Urothelium cell line (cell line): ENCODE measurements around the gene IGF2R.
"Not testable (repeated sequence)": the region's sequence is repeated elsewhere in the genome, so short reads cannot be mapped to it uniquely, and the experiment has no call there.

Source experiments
- DNase-seq: peaks from one replicate; pipeline ENCODE4 v3.0.0; 2011; ENCODE audit warnings: low spot score, mixed read lengths
- FAIRE-seq: peaks from 2 replicates; lab custom pipeline; 2011; peaks lifted over from hg19 to GRCh38; lab: Jason Lieb, UNC

The IGF2R gene

GRCh38 chr6:160090442-160091239, 121.8 kb downstream of the IGF2R start:
- not testable (repeated sequence) for DNase-seq, FAIRE-seq

GRCh38 chr6:160092176-160092575, 123.3 kb downstream of the IGF2R start:
- DNase-seq, FAIRE-seq: not testable (repeated sequence)

- FAIRE-seq (no peak), DNase-seq (no peak)
Measured at GRCh38 chr6:160092602-160093001, 123.7 kb downstream of the IGF2R start.

- no peak for DNase-seq
- FAIRE-seq, result no peak
Measured at GRCh38 chr6:160093061-160093460, 124.2 kb downstream of the IGF2R start.

GRCh38 chr6:160093946-160094345, 125.1 kb downstream of the IGF2R start:
- DNase-seq (no peak), FAIRE-seq (no peak)

- FAIRE-seq (no peak), DNase-seq (no peak)
Measured at GRCh38 chr6:160095146-160095845, 126.4 kb downstream of the IGF2R start.

GRCh38 chr6:160101277-160102205, 132.7 kb downstream of the IGF2R start:
- FAIRE-seq, result no peak
- DNase-seq, result no peak

GRCh38 chr6:160102399-160102798, 133.5 kb downstream of the IGF2R start:
- DNase-seq (no peak), FAIRE-seq (no peak)

- DNase-seq (peak; percentile 47), FAIRE-seq (no peak)
Measured at GRCh38 chr6:160102956-160103824, 134.3 kb downstream of the IGF2R start.

GRCh38 chr6:160103825-160104100, 134.9 kb downstream of the IGF2R start:
- DNase-seq, result no peak
- FAIRE-seq, result no peak

- DNase-seq, result no peak
- FAIRE-seq, result no peak
Measured at GRCh38 chr6:160104821-160105517, 136.1 kb downstream of the IGF2R start.

- no peak for FAIRE-seq
- no peak for DNase-seq
Measured at GRCh38 chr6:160106010-160106409, 137.1 kb downstream of the IGF2R start.

- FAIRE-seq (no peak), DNase-seq (no peak)
Measured at GRCh38 chr6:160106701-160107100, 137.8 kb downstream of the IGF2R start.

- FAIRE-seq (no peak), DNase-seq (no peak)
Measured at GRCh38 chr6:160108077-160108476, 139.2 kb downstream of the IGF2R start.

GRCh38 chr6:160110586-160111123, 141.8 kb downstream of the IGF2R start:
- FAIRE-seq, result no peak
- DNase-seq, result no peak

- DNase-seq, result no peak
- FAIRE-seq, result no peak
Measured at GRCh38 chr6:160111806-160112205, 142.9 kb downstream of the IGF2R start.

- DNase-seq (no peak), FAIRE-seq (no peak)
Measured at GRCh38 chr6:160112628-160113299, 143.9 kb downstream of the IGF2R start.

GRCh38 chr6:160114536-160114935, 145.7 kb downstream of the IGF2R start:
- DNase-seq, FAIRE-seq: not testable (repeated sequence)

- FAIRE-seq (no peak), DNase-seq (no peak)
Measured at GRCh38 chr6:160115421-160115820, 146.5 kb downstream of the IGF2R start.
